Colon (tissue), 2 donors: ENCODE measurements around the gene HSF4.
"Not testable (repeated sequence)": the region's sequence is repeated elsewhere in the genome, so short reads cannot be mapped to it uniquely, and the experiment has no call there.

ENCODE experiments used
- FAIRE-seq: peaks from 2 replicates; lab custom pipeline; 2012; peaks lifted over from hg19 to GRCh38; lab: Jason Lieb, UNC
- donor health status: control.
- donor health status: control.

Gene HSF4

GRCh38 chr16:67164599-67165061 is at the start of gene HSF4:
HSF4 (plus strand) TSS chr16:67164745; CDS start chr16:67164812, 67 bp downstream.
- no peak for FAIRE-seq

GRCh38 chr16:67114793-67115192 is 49.8 kb upstream of the HSF4 start:
- FAIRE-seq, result no peak

GRCh38 chr16:67115639-67116038 is 48.9 kb upstream of the HSF4 start:
- no peak for FAIRE-seq

- no peak for FAIRE-seq
Observed at GRCh38 chr16:67116388-67117311, 47.9 kb upstream of the HSF4 start.

GRCh38 chr16:67117716-67118115 is 46.8 kb upstream of the HSF4 start:
- no peak for FAIRE-seq

- FAIRE-seq, result no peak
Observed at GRCh38 chr16:67120025-67120424, 44.5 kb upstream of the HSF4 start.

- FAIRE-seq, result not testable (repeated sequence)
Observed at GRCh38 chr16:67122799-67123198, 41.7 kb upstream of the HSF4 start.

GRCh38 chr16:67128417-67128816 is 36.1 kb upstream of the HSF4 start:
- no peak for FAIRE-seq

GRCh38 chr16:67128887-67129286 is 35.7 kb upstream of the HSF4 start:
- no peak for FAIRE-seq

GRCh38 chr16:67129422-67129821 is 35.1 kb upstream of the HSF4 start:
- FAIRE-seq, result no peak

- no peak for FAIRE-seq
Observed at GRCh38 chr16:67137605-67138004, 26.9 kb upstream of the HSF4 start.

- no peak for FAIRE-seq
Observed at GRCh38 chr16:67141391-67141790, 23.2 kb upstream of the HSF4 start.

GRCh38 chr16:67142342-67142741 is 22.2 kb upstream of the HSF4 start:
- FAIRE-seq, result no peak

- no peak for FAIRE-seq
Observed at GRCh38 chr16:67144943-67145342, 19.6 kb upstream of the HSF4 start.

- no peak for FAIRE-seq
Observed at GRCh38 chr16:67145746-67146145, 18.8 kb upstream of the HSF4 start.

- no peak for FAIRE-seq
Observed at GRCh38 chr16:67146523-67147357, 17.8 kb upstream of the HSF4 start.

GRCh38 chr16:67147437-67148140 is 17.0 kb upstream of the HSF4 start:
- FAIRE-seq, result no peak

- FAIRE-seq, result no peak
Observed at GRCh38 chr16:67148221-67148620, 16.3 kb upstream of the HSF4 start.

- no peak for FAIRE-seq
Observed at GRCh38 chr16:67148656-67149275, 15.8 kb upstream of the HSF4 start.

GRCh38 chr16:67149276-67150046 is 15.1 kb upstream of the HSF4 start:
- FAIRE-seq, result no peak
